SK-N-SH treated with all-trans-retinoic acid at 6 μM for 48 hours (cell line): ENCODE results near the gene PEX11G.

Experiments used
- ATAC-seq: fragments of 200-7000 bp; cut with Tn5 transposase; 3 replicates; pipeline ENCODE4 v1.9.1; 2020; ENCODE audit warnings: mild to moderate bottlenecking, moderate library complexity
- ARNTL ChIP-seq: fragments of 450-650 bp; formaldehyde crosslinking; IDR thresholded peaks from 2 replicates; pipeline ENCODE4 v1.5.0; 2020; ENCODE audit warnings: low read depth, mild to moderate bottlenecking, moderate library complexity, borderline replicate concordance
- BACH2 ChIP-seq: fragments of 250-450 bp; sonication (Bioruptor Pico); IDR thresholded peaks from 2 replicates; pipeline ENCODE4 v1.9.0; 2021; ENCODE audit warnings: mild to moderate bottlenecking, borderline replicate concordance
- CREB5 ChIP-seq: fragments of 250-450 bp; sonication (Bioruptor Pico); IDR thresholded peaks from 2 replicates; pipeline ENCODE4 v1.5.1; 2020; ENCODE audit warnings: low read depth, mild to moderate bottlenecking, moderate library complexity
- CSDC2 ChIP-seq: fragments of 250-450 bp; sonication (Bioruptor Pico); IDR thresholded peaks from 2 replicates; pipeline ENCODE4 v1.5.0; 2020; ENCODE audit warnings: mild to moderate bottlenecking, moderate library complexity
- ESRRG ChIP-seq: fragments of 250-450 bp; sonication (Bioruptor Pico); IDR thresholded peaks from 2 replicates; pipeline ENCODE4 v1.6.1; 2021; ENCODE audit warnings: mild to moderate bottlenecking
- GLIS3 ChIP-seq: fragments of 250-450 bp; sonication (Bioruptor Pico); IDR thresholded peaks from 2 replicates; pipeline ENCODE4 v1.5.0; 2020; ENCODE audit warnings: mild to moderate bottlenecking, moderate library complexity
- ISL1 ChIP-seq: fragments of 250-450 bp; sonication (Bioruptor Pico); IDR thresholded peaks from 2 replicates; pipeline ENCODE4 v2.1.2; 2022; ENCODE audit warnings: mild to moderate bottlenecking, moderate library complexity
- OSR1 ChIP-seq: fragments of 250-450 bp; sonication (Bioruptor Pico); IDR thresholded peaks from 2 replicates; pipeline ENCODE4 v1.8.0; 2022; ENCODE audit warnings: moderate library complexity, mild to moderate bottlenecking, inconsistent platforms
- PATZ1 ChIP-seq: fragments of 250-450 bp; sonication (Bioruptor Pico); IDR thresholded peaks from 2 replicates; pipeline ENCODE4 v1.8.0; 2020; ENCODE audit warnings: mild to moderate bottlenecking, moderate library complexity, borderline replicate concordance
- POU6F1 ChIP-seq: fragments of 250-450 bp; sonication (Bioruptor Pico); IDR thresholded peaks from 2 replicates; pipeline ENCODE4 v1.8.0; 2021; ENCODE audit warnings: low read depth, mild to moderate bottlenecking, moderate library complexity, borderline replicate concordance
- PPARA ChIP-seq: fragments of 250-450 bp; sonication (Bioruptor Pico); IDR thresholded peaks from 2 replicates; pipeline ENCODE4 v1.5.0; 2020; ENCODE audit warnings: mild to moderate bottlenecking, borderline replicate concordance
- RARB ChIP-seq: fragments of 250-450 bp; sonication (Bioruptor Pico); IDR thresholded peaks from 2 replicates; pipeline ENCODE4 v1.8.0; 2021; ENCODE audit warnings: mild to moderate bottlenecking, moderate library complexity
- SNAI2 ChIP-seq: fragments of 250-450 bp; sonication (Bioruptor Pico); IDR thresholded peaks from 2 replicates; pipeline ENCODE4 v1.5.0; 2020; ENCODE audit warnings: mild to moderate bottlenecking, moderate library complexity
- TCF4 ChIP-seq: fragments of 250-450 bp; sonication (Bioruptor Pico); IDR thresholded peaks from 2 replicates; pipeline ENCODE4 v1.8.0; 2021; ENCODE audit warnings: mild to moderate bottlenecking, moderate library complexity, borderline replicate concordance
- TOX ChIP-seq: fragments of 250-450 bp; sonication (Bioruptor Pico); IDR thresholded peaks from 2 replicates; pipeline ENCODE4 v1.8.0; 2021; ENCODE audit warnings: mild to moderate bottlenecking, moderate library complexity, borderline replicate concordance
- ZFP3 ChIP-seq: fragments of 250-450 bp; sonication (Bioruptor Pico); IDR thresholded peaks from 2 replicates; pipeline ENCODE4 v1.5.0; 2020; ENCODE audit warnings: mild to moderate bottlenecking, moderate library complexity
- ZFP30 ChIP-seq: fragments of 450-650 bp; formaldehyde crosslinking; IDR thresholded peaks from 2 replicates; pipeline ENCODE4 v1.5.0; 2022; ENCODE audit warnings: mild to moderate bottlenecking, moderate library complexity
- ZNF565 ChIP-seq: fragments of 450-650 bp; formaldehyde crosslinking; conservative IDR thresholded peaks from 2 replicates; pipeline ENCODE4 v1.5.0; 2020; ENCODE audit warnings: low read depth, mild to moderate bottlenecking, moderate library complexity
- ZNF70 ChIP-seq: fragments of 450-650 bp; formaldehyde crosslinking; IDR thresholded peaks from 2 replicates; pipeline ENCODE4 v1.5.0; 2020; ENCODE audit warnings: mild to moderate bottlenecking, moderate library complexity
- ZNF8 ChIP-seq: fragments of 450-650 bp; formaldehyde crosslinking; IDR thresholded peaks from 2 replicates; pipeline ENCODE4 v1.5.0; 2020; ENCODE audit warnings: mild to moderate bottlenecking, moderate library complexity
- TF ChIP-seq, protein P1 (sequence below): fragments of 250-450 bp; sonication (Bioruptor Pico); IDR thresholded peaks from 2 replicates; pipeline ENCODE4 v1.5.0; 2020; ENCODE audit warnings: mild to moderate bottlenecking, moderate library complexity

The PEX11G gene

GRCh38 chr19:7480222-7480969, 8.4 kb downstream of the PEX11G start:
- TF ChIP-seq RARB (CRISPR knock-in tag) (no peak), TCF4 (CRISPR knock-in tag) (no peak), GLIS3 (no peak), TOX (CRISPR knock-in tag) (no peak), ZNF8 (CRISPR knock-in tag) (no peak), OSR1 (CRISPR knock-in tag) (no peak), PPARA (CRISPR knock-in tag) (no peak), PATZ1 (CRISPR knock-in tag) (no peak), ISL1 (CRISPR knock-in tag) (no peak), ESRRG (no peak), CREB5 (CRISPR knock-in tag) (no peak), ZFP3 (no peak), CSDC2 (CRISPR knock-in tag) (no peak), ZNF70 (CRISPR knock-in tag) (no peak), POU6F1 (CRISPR knock-in tag) (no peak), ZNF565 (CRISPR knock-in tag) (no peak), SNAI2 (CRISPR knock-in tag) (no peak), BACH2 (CRISPR knock-in tag) (no peak), ARNTL (CRISPR knock-in tag) (no peak)
- TF ChIP-seq, protein P1, sequence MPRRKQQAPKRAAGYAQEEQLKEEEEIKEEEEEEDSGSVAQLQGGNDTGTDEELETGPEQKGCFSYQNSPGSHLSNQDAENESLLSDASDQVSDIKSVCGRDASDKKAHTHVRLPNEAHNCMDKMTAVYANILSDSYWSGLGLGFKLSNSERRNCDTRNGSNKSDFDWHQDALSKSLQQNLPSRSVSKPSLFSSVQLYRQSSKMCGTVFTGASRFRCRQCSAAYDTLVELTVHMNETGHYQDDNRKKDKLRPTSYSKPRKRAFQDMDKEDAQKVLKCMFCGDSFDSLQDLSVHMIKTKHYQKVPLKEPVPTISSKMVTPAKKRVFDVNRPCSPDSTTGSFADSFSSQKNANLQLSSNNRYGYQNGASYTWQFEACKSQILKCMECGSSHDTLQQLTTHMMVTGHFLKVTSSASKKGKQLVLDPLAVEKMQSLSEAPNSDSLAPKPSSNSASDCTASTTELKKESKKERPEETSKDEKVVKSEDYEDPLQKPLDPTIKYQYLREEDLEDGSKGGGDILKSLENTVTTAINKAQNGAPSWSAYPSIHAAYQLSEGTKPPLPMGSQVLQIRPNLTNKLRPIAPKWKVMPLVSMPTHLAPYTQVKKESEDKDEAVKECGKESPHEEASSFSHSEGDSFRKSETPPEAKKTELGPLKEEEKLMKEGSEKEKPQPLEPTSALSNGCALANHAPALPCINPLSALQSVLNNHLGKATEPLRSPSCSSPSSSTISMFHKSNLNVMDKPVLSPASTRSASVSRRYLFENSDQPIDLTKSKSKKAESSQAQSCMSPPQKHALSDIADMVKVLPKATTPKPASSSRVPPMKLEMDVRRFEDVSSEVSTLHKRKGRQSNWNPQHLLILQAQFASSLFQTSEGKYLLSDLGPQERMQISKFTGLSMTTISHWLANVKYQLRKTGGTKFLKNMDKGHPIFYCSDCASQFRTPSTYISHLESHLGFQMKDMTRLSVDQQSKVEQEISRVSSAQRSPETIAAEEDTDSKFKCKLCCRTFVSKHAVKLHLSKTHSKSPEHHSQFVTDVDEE (CRISPR knock-in tag): no peak
- ATAC-seq: no peak

- ATAC-seq: no peak
- TF ChIP-seq CSDC2 (CRISPR knock-in tag) (no peak), OSR1 (CRISPR knock-in tag) (no peak), GLIS3 (no peak), ZNF565 (CRISPR knock-in tag) (no peak), ARNTL (CRISPR knock-in tag) (no peak), POU6F1 (CRISPR knock-in tag) (no peak), ZFP30 (CRISPR knock-in tag) (no peak), ZNF8 (CRISPR knock-in tag) (no peak), PATZ1 (CRISPR knock-in tag) (no peak), ISL1 (CRISPR knock-in tag) (no peak), PPARA (CRISPR knock-in tag) (no peak), ZFP3 (no peak), TOX (CRISPR knock-in tag) (no peak), ESRRG (no peak), TCF4 (CRISPR knock-in tag) (no peak)
- TF ChIP-seq, protein P1 (CRISPR knock-in tag): no peak
Observed at GRCh38 chr19:7478843-7479227, 10.0 kb downstream of the PEX11G start.
